Measurements from ENCODE around the gene FUBP1. TPM values are rescaled to one million over a fixed set of nuclear protein-coding genes. Genes with fewer than 3 reads are reported as not detected.
A peak's percentile ranks its signal among the peaks of the same experiment; 100 is the strongest.
"Not testable (repeated sequence)": the region's sequence is repeated elsewhere in the genome, so short reads cannot be mapped to it uniquely, and the experiment has no call there.

The FUBP1 gene
- total and polyA plus RNA-seq, 3 experiments from 2014 or later: 54.6 to 217 (median 215) TPM

GRCh38 chr1:78003070-78003746 lies 24.3 kb upstream of the FUBP1 start:
- ChIA-PET CTCF (interaction anchor here (3.9 kb wide), 1 partner anchor 25 kb away, joined by 27 read pairs; the partner anchor contains the start of gene FUBP1), POLR2A (interaction anchor here (0.6 to 5.8 kb wide), 2 partner anchors 24 to 31 kb away, joined by 4 to 102 read pairs; partner anchors contain the start of gene FUBP1)
- no peak for DNase-seq
- Mint-ChIP-seq H3K4me1 (peaks cover 21 to 54% (median 49%) of the 10 kb centered on the region in 3 donors), H3K27me3 (peaks cover 0 to 3% of the 10 kb centered on the region in 2 donors), H3K27ac (peak overlapping the region; percentile 36 to 99 (median 68)), H3K4me3 (peak overlapping the region; percentile 14 to 93 (median 63)), H3K9me3 (peaks cover 0 to 2% (median 0%) of the 10 kb centered on the region in 5 donors), H3K36me3 (peaks cover 0 to 8% (median 0%) of the 10 kb centered on the region in 3 donors)
- Histone ChIP-seq H3K27ac (ENCODE audit: low read depth, low read length) (peak overlapping the region; percentile 92), H3K27me3 (ENCODE audit: insufficient read depth, low read length, poor library complexity, severe bottlenecking) (no peaks in the 10 kb centered on the region), H3K4me3 (ENCODE audit: low read length) (no peak overlapping the region), H3K9me3 (ENCODE audit: low read length) (no peaks in the 10 kb centered on the region), H3K36me3 (ENCODE audit: insufficient read depth, low read length) (no peaks in the 10 kb centered on the region), H3K4me1 (ENCODE audit: insufficient read depth, low read length) (peaks cover 17% of the 10 kb centered on the region)

GRCh38 chr1:78000536-78000935 lies 21.7 kb upstream of the FUBP1 start:
- H3K4me3 ChIP-seq (ENCODE audit: low read length); H3K4me3 Mint-ChIP-seq; H3K4me1 ChIP-seq (ENCODE audit: insufficient read depth, low read length); H3K27me3 Mint-ChIP-seq; POLR2A ChIA-PET; H3K27ac ChIP-seq (ENCODE audit: low read depth, low read length); H3K9me3 Mint-ChIP-seq; H3K27me3 ChIP-seq (ENCODE audit: insufficient read depth, low read length, poor library complexity, severe bottlenecking); H3K9me3 ChIP-seq (ENCODE audit: low read length); DNase-seq; CTCF ChIA-PET; H3K36me3 ChIP-seq (ENCODE audit: insufficient read depth, low read length): not testable (repeated sequence)
- peaks cover 0 to 12% (median 1%) of the 10 kb centered on the region in 3 donors for H3K36me3 Mint-ChIP-seq
- H3K27ac Mint-ChIP-seq: peak overlapping the region in 1 of 8 donors; percentile 30
- peaks cover 9 to 30% (median 22%) of the 10 kb centered on the region in 3 donors for H3K4me1 Mint-ChIP-seq

- CTCF ChIA-PET: no interaction called here
- peaks cover 0 to 3% (median 0%) of the 10 kb centered on the region in 3 donors for H3K4me1 Mint-ChIP-seq
Observed at GRCh38 chr1:77996734-77997133, 17.9 kb upstream of the FUBP1 start.

GRCh38 chr1:77994117-77994705 lies 15.3 kb upstream of the FUBP1 start:
- ChIA-PET POLR2A (no interaction called here), CTCF (interaction anchor here (0.9 to 1.0 kb wide), 2 partner anchors 10 to 14 kb away, joined by 3 read pairs; no protein-coding TSS in a partner anchor)
- DNase-seq: no peak
- Histone ChIP-seq H3K4me3 (ENCODE audit: low read length) (no peak overlapping the region), H3K36me3 (ENCODE audit: insufficient read depth, low read length) (no peaks in the 10 kb centered on the region), H3K27me3 (ENCODE audit: insufficient read depth, low read length, poor library complexity, severe bottlenecking) (no peaks in the 10 kb centered on the region), H3K9me3 (ENCODE audit: low read length) (no peaks in the 10 kb centered on the region), H3K27ac (ENCODE audit: low read depth, low read length) (no peak overlapping the region), H3K4me1 (ENCODE audit: insufficient read depth, low read length) (no peaks in the 10 kb centered on the region)
- no peak overlapping the region for H3K4me3 Mint-ChIP-seq
- H3K36me3 Mint-ChIP-seq: peaks cover 0 to 14% (median 1%) of the 10 kb centered on the region in 3 donors
- peaks cover 8 to 16% (median 10%) of the 10 kb centered on the region in 3 donors for H3K4me1 Mint-ChIP-seq
- H3K27ac Mint-ChIP-seq: no peak overlapping the region
- H3K9me3 Mint-ChIP-seq: no peaks in the 10 kb centered on the region
- H3K27me3 Mint-ChIP-seq: no peaks in the 10 kb centered on the region

More at GRCh38 chr1:77996734-77997133, 17.9 kb upstream of the FUBP1 start:
- no peaks in the 10 kb centered on the region for H3K27me3 Mint-ChIP-seq
- H3K9me3 Mint-ChIP-seq: no peaks in the 10 kb centered on the region
- no peak for DNase-seq
- H3K4me1 ChIP-seq (ENCODE audit: insufficient read depth, low read length): no peaks in the 10 kb centered on the region
- H3K4me3 Mint-ChIP-seq: no peak overlapping the region
- no peaks in the 10 kb centered on the region for H3K9me3 ChIP-seq (ENCODE audit: low read length)
- H3K36me3 Mint-ChIP-seq: peaks cover 0 to 14% (median 1%) of the 10 kb centered on the region in 3 donors
- no peak overlapping the region for H3K27ac ChIP-seq (ENCODE audit: low read depth, low read length)
- no peaks in the 10 kb centered on the region for H3K27me3 ChIP-seq (ENCODE audit: insufficient read depth, low read length, poor library complexity, severe bottlenecking)
- POLR2A ChIA-PET: interaction anchor here (1.2 kb wide), 1 partner anchor 20 kb away, joined by 3 read pairs; no protein-coding TSS in a partner anchor
- no peak overlapping the region for H3K27ac Mint-ChIP-seq
- H3K36me3 ChIP-seq (ENCODE audit: insufficient read depth, low read length): no peaks in the 10 kb centered on the region
- H3K4me3 ChIP-seq (ENCODE audit: low read length): no peak overlapping the region

GRCh38 chr1:77991638-77992037 lies 12.8 kb upstream of the FUBP1 start:
- peaks cover 0 to 14% (median 0%) of the 10 kb centered on the region in 3 donors for H3K36me3 Mint-ChIP-seq

GRCh38 chr1:77990629-77991204 lies 11.8 kb upstream of the FUBP1 start:
- Histone ChIP-seq H3K27me3 (ENCODE audit: insufficient read depth, low read length, poor library complexity, severe bottlenecking) (no peaks in the 10 kb centered on the region), H3K27ac (ENCODE audit: low read depth, low read length) (no peak overlapping the region), H3K9me3 (ENCODE audit: low read length) (no peaks in the 10 kb centered on the region), H3K4me3 (ENCODE audit: low read length) (no peak overlapping the region), H3K4me1 (ENCODE audit: insufficient read depth, low read length) (no peaks in the 10 kb centered on the region), H3K36me3 (ENCODE audit: insufficient read depth, low read length) (no peaks in the 10 kb centered on the region)
- Mint-ChIP-seq H3K36me3 (peaks cover 0 to 13% (median 0%) of the 10 kb centered on the region in 3 donors), H3K27me3 (no peaks in the 10 kb centered on the region), H3K9me3 (no peaks in the 10 kb centered on the region), H3K27ac (peak overlapping the region in 1 of 8 donors; percentile 13), H3K4me1 (peaks cover 11 to 21% (median 19%) of the 10 kb centered on the region in 3 donors), H3K4me3 (no peak overlapping the region)
- CTCF ChIA-PET: interaction anchor here (1.7 kb wide), 1 partner anchor 12 kb away, joined by 6 read pairs; the partner anchor contains the start of gene FUBP1
- POLR2A ChIA-PET: no interaction called here
- DNase-seq: no peak

More at GRCh38 chr1:77991638-77992037, 12.8 kb upstream of the FUBP1 start:
- Mint-ChIP-seq H3K27ac (no peak overlapping the region), H3K4me3 (no peak overlapping the region), H3K4me1 (peaks cover 8 to 16% (median 14%) of the 10 kb centered on the region in 3 donors), H3K27me3 (no peaks in the 10 kb centered on the region), H3K9me3 (no peaks in the 10 kb centered on the region)
- Histone ChIP-seq H3K27ac (ENCODE audit: low read depth, low read length) (no peak overlapping the region), H3K9me3 (ENCODE audit: low read length) (no peaks in the 10 kb centered on the region), H3K4me1 (ENCODE audit: insufficient read depth, low read length) (no peaks in the 10 kb centered on the region), H3K4me3 (ENCODE audit: low read length) (no peak overlapping the region), H3K27me3 (ENCODE audit: insufficient read depth, low read length, poor library complexity, severe bottlenecking) (no peaks in the 10 kb centered on the region), H3K36me3 (ENCODE audit: insufficient read depth, low read length) (no peaks in the 10 kb centered on the region)
- POLR2A ChIA-PET: no interaction called here
- CTCF ChIA-PET: no interaction called here
- DNase-seq: no peak

- H3K4me3 Mint-ChIP-seq: no peak overlapping the region
- peak overlapping the region in 2 of 8 donors; percentile 18 to 24 for H3K27ac Mint-ChIP-seq
Observed at GRCh38 chr1:77989744-77990143, 10.9 kb upstream of the FUBP1 start.

More at GRCh38 chr1:77989744-77990143, 10.9 kb upstream of the FUBP1 start:
- no peak overlapping the region for H3K27ac ChIP-seq (ENCODE audit: low read depth, low read length)
- Mint-ChIP-seq H3K36me3 (peaks cover 0 to 10% (median 0%) of the 10 kb centered on the region in 3 donors), H3K9me3 (no peaks in the 10 kb centered on the region), H3K4me1 (peaks cover 11 to 27% (median 24%) of the 10 kb centered on the region in 3 donors), H3K27me3 (no peaks in the 10 kb centered on the region)
- no peak for DNase-seq
- no peaks in the 10 kb centered on the region for H3K4me1 ChIP-seq (ENCODE audit: insufficient read depth, low read length)
- H3K4me3 ChIP-seq (ENCODE audit: low read length): no peak overlapping the region
- POLR2A ChIA-PET: no interaction called here
- no peaks in the 10 kb centered on the region for H3K27me3 ChIP-seq (ENCODE audit: insufficient read depth, low read length, poor library complexity, severe bottlenecking)
- CTCF ChIA-PET: interaction anchor here (1.7 kb wide), 1 partner anchor 11 kb away, joined by 6 read pairs; the partner anchor contains the start of gene FUBP1
- no peaks in the 10 kb centered on the region for H3K9me3 ChIP-seq (ENCODE audit: low read length)
- no peaks in the 10 kb centered on the region for H3K36me3 ChIP-seq (ENCODE audit: insufficient read depth, low read length)
